Lung microvascular endothelial cell (primary cell): Measurements from ENCODE around the gene RNFT2. TPM values are rescaled to one million over a fixed set of nuclear protein-coding genes. Genes with fewer than 3 reads are reported as not detected.
"Not testable (repeated sequence)": the region's sequence is repeated elsewhere in the genome, so short reads cannot be mapped to it uniquely, and the experiment has no call there.

ENCODE experiments used
- DNase-seq, 2 donors: peaks; one replicate each; pipeline versions ENCODE4 v3.0.0 to v3.0.0-alpha.2; 2010; ENCODE audit warnings: low read depth in 2 of 2
- total RNA-seq: library from RNA; depleted of rRNA; stranded (reverse); fragments of >200 nt; gene quantifications from 2 replicates; pipeline ENCODE4 v1.2.1, GENCODE V29; 2014

Gene RNFT2
- total RNA-seq, 1 donor from 2014 or later, result 0.60 TPM

DNA sequence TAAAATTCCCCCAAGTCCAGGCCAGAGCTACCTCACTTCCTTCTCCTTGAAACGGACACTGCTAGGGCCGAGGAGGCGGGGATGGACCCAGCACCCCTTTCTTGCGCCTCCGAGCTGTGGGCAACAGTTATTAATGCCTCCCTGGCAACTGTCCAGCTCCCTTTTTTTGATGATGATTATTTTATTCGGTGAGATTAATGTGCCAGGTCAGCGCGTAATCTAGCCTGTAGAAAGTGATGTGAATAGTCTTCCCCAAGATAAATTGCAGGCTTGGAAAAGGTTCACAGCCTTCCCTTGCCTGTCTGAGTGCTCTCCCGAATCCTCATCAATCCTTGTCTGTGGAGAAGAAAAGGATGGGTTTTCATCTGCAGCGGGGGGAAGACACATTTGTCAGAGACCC lies 54.3 kb downstream of the RNFT2 start:
- no peak for DNase-seq

DNA sequence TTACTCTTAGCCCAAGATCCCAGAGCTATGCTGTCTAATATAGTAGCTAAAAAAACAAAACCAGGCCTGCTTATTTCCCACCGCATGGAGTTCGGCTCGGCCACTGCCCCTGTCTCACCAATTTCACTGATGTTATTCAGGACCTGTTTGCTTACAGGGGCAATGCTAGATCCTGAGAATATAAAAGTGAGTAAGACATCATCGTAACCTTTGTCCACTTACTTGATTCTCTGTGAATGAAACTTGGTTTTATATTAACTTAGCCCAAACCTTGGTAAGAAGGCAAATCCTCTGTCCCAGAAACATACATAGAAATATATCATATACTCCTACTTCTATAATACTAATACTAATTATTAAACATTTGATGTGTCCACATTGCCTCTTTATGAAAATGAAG lies 56.6 kb downstream of the RNFT2 start:
- DNase-seq, result no peak

DNA sequence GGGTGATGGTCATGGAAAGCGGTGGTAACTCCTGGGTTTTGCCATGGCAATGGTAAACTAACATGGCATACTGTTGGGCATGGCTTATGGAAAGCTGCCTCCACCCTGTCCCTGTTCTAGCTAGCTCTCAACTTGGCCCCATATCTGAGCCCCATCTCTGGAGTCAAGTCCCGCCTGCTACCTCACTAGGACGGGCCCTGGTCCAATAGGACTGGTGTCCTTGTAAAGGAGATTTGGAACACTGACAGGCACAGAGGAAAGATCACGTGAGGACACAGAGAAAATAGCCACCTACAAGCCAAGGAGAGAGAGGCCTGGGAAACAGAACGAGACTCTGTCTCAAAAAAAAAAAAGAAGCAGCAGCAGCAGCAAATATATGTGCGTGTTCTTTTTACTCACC lies 59.8 kb downstream of the RNFT2 start:
- DNase-seq, result no peak

DNA sequence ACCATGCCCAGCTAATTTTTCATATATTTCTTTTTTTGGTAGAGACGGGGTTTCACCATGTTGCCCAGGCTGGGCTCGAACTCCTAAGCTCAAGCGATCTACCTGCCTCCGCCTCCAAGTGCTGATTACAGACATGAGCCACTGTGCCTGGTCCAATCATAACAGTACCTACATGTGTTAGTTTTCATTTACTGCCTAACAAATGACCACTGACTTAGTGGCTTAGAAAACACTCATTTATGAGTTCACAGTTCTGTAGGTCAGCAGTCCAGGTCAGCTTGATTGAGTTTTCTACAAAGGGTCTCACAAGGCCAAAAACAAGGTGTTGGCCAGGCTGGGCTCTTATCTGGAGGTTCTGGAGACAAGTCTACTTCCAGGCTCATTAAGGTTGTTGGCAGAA lies 60.6 kb downstream of the RNFT2 start:
- no peak for DNase-seq

DNA sequence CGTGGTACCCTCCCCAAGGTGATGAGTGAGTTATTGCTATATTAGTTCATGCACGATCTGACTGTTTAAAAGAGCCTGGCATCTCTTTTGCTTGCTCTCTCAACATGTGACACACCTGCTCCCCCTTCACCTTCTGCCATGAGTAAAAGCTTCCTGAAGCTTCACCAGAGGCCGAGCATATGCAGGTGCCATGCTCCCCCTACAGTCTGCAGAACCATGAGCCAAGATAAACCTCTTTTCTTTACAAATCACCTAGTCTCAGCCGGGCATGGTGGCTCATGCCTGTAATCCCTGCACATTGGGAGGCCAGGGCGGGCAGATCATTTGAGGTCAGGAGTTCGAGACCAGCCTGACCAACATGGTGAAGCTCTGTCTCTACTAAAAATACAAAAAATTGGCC lies 61.8 kb downstream of the RNFT2 start:
- DNase-seq, result no peak

DNA sequence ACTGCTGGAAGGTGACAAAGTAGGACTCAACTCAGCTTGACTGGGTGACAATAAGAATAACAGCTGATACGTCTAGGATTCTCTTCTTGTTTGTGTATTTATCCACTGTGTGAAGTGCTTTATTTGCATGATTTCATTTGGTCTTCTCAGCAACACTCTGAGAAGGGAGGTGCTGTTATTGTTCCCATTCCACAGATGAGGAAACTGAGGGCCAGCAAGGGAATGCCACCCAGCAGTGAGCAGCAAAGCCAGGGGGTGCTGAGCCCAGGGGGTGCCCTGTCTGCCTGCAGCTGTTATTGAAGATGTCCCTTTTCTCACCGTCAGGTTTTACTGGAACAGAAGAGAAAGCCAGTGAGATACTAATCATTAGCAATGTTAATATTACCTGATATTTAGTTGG lies 62.8 kb downstream of the RNFT2 start:
- DNase-seq, result no peak

DNA sequence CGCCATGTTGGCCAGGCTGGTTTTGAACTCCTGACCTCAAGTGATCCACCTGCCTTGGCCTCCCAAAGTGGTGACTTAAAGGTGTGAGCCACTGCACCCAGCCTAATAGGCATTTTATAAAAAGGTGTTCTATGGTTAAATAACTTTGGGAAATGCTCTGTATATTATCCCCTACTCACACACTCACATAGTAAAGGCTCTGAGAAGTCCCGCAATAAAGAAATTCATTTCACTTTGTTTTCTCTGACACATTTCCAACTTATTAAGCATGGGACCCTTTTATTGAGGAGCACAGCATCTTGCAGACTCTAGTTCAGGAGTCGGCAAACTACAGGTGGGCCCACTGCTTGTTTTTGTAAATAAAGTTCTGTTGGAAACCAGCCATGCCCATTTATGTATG lies 63.9 kb downstream of the RNFT2 start:
- DNase-seq, result no peak

DNA sequence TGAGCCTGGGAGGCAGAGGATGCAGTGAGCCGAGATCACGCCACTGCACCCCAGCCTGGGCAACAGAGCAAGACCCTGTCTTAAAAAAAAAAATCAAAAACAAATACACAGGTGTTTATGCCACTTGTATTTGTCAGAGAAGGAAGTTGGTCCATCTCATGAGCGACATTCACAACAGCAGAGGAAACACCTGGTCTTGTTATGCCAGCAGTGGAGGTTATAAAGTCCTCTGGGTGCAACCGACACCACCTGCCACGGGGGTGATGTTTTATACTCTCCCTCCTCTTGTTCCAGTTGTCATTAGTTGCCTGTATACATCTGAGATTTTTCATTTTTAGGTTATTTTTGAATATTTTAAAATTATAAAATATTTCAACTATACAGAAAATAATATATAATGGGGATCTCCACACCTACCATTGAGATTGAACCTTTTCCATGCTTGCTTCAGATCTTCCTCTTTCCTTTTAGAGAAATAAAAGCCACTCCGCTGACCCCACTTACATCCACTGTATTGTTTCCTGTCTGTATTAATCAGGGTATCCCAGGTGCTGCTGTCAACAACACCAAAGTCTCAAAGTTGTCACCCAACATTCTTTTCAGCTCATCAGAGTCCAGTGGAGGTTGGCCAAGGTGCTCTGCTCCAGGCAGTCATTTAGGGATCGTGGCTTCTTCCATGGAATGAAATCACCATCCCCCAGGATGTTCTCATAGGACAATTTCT lies 65.1 kb downstream of the RNFT2 start:
- no peak for DNase-seq

DNA sequence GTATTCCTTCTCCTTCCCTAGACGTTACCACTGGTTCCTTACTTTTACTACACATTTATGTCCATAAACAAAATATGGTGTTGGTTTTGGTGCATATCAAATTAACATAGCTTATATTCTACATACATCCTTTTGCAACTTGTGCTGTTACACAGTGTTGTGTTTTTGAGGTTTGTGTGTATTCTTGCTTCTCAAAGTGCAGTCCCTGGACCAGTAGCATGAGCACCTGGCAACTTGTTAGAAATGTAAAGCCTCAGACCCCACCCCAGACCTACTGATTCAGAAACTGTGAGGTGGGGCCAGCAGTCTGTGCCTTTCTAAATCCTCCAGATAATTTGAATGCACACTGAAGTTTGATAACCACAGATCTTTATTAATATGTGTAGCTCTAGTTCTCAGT lies 65.9 kb downstream of the RNFT2 start:
- no peak for DNase-seq

DNA sequence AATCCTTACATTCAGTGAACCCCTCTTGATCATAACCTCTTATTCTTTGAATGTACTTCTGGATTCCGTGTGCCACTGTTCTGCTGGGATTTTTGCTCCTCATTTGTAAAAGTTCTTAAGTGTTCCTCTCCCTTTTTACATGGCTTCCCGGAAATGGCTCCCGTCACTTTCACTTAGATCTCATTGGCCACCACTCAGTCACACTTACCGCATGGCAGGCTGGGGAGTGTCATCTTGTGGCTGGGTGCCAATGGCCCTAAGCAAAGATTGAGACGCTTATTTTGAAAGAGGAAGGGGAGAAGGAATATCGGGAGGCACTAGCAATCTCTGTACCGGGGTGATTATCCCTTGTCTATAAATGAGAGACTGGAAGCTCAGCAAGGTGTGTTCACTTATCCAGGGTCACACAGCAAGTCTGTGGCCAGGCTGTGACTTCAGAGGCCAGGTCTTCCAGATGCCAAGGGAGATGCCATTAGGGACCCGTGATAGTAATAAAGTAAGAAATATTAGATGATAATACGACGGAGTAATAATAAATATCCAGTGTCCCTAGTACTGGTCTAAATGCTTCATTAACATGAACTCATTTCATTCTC lies 68.8 kb downstream of the RNFT2 start:
- no peak for DNase-seq

DNA sequence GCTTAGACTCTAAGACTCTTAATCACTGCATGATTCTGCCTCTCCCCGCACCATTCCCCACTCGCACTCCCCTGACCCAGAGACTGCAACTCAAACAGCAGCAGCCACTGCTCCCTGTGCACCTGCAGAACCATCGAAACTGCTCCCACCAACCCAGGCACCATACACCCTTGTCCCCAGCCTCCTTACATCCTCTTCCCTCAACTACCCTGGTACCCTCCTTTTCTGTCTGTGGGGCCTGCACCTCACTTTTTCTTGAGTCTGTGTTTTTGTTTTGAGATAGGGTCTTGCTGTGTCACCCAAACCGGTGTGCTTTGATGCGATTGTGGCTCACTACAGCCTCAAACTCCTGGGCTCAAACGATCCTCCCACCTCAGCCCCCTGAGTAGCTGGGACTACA lies 69.4 kb downstream of the RNFT2 start:
- no peak for DNase-seq

DNA sequence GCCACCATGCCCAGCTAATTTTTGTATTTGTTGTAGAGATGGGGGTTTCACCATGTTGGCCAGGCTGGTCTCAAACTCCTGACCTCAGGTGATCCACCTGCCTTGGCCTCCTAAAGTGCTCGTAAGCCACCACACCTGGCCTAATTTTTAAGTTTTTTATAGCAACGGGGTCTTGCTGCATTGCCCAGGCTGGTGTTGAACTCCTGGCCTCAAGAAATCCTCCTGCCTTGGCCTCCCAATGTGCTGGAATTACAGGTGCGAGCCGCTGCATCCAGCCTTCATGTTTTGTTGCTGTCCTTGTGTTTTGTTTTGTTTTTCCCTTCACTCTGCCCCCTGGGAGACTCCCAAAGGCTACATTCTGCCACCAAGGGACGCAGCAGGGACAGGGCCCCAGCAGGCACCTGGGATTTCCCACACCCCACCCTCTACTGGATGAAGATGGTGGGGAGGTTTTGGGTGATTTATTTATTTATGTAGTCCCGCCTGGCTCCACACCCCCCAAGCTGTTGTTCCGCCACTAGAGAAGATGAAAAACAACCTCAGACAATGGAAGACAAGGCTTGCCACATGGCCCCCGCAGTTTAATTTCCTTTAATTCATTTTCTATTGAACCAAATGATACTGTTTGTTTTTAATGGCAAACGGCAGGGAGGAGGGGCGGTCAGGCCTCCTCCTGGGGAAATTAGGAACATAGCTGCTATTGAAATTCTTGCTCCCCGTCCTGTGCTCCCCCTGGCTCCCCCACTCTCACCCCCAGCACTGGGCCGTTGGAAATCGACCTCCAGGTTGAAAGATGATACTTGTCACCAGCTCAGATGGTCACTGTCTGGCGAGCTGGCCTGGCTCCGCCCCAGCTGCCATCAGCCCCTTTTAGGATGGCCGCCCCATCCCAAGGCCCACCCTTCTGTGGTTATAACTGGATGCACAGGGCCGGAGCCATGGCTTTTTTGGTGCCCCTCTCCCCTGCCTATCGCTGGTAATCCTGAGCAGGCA lies 70.3 kb downstream of the RNFT2 start:
- no peak for DNase-seq

DNA sequence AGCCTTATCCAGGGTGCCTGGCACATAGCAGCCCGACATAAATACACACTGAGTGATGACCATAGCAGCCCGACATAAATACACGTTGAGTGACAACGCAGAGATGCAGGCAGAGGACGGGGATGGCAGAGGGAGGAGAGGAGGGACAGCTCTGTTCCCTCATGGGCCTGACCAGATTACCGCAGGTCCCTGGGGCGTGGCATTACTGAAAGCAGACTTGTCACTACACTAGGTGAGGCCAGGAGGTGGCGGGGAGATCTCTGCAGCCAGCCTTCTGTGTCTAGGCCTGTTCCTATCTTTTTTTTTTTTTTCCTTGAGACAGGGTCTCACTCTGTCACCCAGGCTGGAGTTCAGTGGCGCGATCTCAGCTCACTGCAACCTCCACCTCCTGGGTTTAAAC lies 74.1 kb downstream of the RNFT2 start:
- DNase-seq, result no peak

DNA sequence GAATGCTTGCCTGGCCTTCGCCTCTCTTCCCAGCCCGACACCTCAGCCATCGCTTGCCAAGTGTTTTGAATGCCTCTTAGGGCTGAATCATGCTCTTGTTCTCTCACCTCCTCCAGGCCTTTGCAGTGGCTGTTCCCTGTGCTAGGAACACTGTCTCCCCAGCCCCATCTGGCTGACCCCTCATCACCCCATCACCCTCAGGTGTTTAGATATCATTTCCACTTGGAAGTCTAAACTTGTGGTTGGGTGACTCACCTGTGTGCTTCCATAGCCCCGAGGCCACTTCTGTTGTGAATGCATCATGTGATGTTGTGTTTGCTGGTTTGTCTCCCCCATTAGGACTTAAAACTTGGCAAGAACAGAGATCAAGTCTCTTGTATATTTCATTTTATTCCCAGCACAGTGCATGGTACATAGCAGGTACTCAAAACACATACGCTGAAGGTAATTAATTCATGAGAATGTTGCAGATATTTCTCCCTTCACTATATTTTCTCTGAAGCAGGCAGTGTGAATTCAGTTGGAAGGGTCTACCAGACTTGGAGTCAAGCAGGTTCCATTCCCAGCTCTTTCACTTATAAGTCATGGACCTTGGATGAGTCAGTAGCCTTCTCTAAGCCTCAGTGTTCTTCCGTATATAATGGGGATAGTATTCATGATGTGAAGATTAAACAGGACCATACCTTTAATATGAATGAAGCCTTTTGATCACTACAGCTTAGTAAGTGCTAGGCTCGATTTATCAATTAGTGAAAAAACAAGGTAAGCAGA lies 75.3 kb downstream of the RNFT2 start:
- DNase-seq, result no peak

DNA sequence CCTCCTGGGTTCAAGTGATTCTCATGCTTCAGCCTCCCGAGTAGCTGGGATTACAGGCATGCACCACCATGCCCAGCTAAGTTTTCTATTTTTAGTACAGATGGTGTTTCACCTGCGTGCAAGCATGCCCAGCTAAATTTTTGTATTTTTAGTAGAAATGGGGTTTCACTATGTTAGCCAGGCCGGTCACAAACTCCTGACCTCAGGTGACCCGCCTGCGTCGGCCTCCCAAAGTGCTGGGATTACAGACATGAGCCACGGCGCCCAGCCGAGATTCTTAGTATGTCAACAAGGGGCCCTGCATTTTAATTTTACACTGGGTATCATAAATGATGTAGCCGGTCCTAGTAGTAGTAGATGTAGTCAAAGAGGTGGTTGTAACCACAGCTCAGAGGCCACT lies 76.7 kb downstream of the RNFT2 start:
- not testable (repeated sequence) for DNase-seq

DNA sequence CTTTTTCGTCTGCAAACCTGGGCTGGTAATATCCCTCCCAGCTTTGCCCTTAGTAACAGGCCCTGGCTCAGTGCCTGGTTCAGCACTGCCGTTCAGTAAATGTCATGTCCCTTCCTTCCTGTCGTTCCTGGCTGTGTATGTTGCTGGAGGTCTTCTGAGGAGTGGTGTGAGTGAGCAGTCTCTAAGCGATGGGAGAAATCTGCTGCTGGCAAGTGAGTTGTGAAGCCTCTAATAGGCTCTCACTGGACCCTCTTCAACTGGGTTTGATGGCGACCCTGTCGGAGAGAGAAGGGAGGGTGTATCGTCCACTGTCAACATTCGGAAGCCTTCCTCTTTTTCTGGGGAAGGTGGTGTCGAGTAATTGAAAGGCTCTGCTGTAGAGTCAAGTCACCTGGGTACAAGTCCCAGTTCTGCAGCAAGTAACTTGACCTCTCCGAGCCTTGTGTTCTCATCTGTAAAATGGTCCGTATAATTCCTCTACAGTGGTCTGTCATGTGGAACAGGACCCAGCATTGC lies 80.3 kb downstream of the RNFT2 start:
- peak; percentile 78 to 83 for DNase-seq

DNA sequence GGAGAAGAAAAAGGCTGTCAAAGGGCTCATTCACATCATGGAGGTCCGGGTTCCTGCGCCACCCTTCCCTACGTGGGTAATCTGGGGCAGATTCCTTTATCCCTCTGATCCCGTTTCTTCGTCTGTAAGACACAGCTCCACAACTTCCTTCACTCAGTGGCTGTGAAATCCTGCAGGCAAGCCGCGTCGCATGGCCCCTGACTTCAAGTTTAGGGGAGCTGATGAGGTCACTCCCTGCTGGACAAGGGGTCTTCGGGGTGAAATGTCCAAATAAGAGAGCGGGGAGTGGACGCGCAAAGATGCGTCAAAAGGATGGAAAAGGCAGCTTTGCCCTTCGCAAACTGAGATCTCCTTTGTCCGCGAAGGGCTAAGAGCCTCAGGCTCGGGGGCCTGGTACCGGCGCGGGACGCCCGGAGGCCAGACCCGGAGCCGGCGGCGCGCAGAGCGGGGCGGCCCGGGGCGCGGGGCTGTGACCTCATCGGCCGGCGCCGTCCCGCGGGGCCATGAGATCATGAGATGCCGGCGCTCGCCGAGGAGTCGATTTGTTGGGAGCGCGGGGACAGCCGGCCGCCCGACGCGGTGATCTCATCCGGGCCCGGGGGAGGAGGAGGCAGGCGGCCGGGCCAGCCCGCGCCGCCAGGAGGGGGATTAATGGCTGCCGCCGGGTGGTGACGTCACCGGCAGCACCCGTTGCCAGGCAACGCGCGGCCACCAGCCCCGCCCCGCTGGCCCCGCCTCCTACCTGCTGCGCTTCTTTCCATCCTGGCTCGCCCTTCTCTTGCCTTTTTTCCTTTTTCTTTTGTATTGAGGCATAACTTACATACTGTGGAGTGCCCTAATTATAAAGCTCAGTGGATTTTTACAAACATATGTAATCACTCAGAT lies 81.1 kb downstream of the RNFT2 start:
- peak; percentile 94 to 96 for DNase-seq

DNA sequence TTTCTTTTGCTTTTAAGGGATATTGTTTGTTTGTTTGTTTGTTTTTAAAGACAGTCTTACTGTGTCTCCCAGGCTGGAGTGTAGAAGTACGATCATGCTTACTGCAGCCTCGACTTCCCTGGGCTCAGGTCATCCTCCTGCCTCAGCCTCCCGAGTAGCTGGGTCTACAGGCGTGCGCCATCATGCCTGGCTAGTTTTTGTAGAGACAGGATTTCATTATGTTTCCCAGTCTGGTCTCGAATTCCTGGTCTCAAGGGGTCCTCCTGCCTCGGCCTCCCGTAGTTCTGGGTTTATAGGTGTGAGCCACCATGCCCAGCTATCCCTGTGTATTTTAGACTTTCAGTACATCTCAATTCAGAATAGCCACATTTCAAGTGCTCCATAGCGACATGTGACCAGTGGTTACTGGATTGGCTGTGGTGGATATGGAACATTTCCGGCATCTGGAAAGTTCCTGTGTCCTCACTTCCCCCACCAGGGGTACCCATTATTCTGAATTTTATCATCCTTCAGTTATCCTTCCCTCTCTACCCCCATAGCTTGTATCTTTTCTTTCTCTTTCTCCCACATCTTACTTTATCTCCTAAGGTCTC lies 82.0 kb downstream of the RNFT2 start:
- no peak for DNase-seq

DNA sequence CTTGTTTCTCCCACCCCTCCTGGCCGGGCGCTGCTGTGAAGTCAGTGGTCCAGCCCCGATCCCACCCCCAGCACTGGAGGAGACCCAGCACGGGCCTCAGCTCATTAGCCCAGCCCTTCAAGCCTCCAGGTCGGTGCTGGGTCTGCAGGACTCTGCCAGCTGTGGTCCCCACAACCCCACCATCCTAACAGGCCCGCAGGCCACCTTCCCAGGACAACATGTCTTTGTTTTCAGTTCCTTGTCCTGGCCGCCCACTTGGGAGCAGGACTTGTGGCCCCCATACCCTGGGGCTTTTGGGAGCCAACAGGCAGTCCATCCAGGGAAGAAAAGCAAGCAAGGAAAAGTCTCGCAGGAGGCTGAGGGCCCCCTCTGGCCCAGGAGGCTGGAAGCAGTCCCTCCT lies 83.2 kb downstream of the RNFT2 start:
- no peak for DNase-seq

DNA sequence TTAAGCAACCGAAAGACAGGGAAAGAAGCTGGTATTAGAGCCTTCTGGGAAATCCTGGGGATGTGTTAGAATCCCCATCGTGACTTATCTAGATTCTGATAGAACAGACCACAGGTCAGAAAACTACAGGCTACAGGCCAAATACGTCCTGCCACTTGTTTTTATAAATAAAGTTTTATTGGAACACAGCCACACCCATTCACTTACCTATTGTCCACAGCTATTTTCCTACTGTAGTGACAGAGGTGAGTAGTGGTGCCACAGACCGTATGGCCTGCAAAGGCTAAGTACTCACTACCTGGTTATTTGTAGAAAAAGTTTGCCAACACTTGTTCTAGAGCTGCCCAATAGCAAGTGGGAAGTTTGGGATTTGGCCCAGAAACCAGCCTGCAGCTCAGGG lies 89.3 kb downstream of the RNFT2 start:
- no peak for DNase-seq
